ENCODE measurements around the gene VPS4A. TPM values are rescaled to one million over a fixed set of nuclear protein-coding genes. Genes with fewer than 3 reads are reported as not detected.

The VPS4A gene
- polyA plus RNA-seq, 3 donors, result 18.2 to 25.7 (median 21.8) TPM

DNA sequence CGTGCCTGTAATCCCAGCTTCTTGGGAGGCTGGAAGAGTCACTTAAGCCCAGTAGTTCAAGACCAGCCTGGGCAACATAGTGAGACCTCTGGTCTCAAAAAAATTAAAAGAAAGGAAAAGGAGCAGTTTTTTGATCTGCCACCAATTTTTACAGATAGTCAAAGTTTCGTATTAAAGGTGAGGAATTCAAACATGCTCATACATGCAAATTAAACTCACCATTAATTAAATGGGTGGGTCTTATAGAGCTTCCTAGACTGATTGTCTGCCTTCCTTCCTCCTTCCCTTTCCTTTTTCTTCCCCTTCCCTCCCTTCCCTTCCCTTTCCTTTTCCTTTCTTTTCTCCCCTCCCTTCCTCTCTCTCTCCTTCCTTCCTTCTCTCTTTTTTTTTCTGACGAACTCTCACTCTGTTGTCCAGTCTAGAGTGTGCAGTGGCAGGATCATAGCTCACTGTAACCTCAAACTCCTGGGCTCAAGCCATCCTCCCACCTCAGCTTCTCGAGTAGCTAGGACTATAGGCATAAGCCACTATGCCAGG is 36.4 kb upstream of the VPS4A start:
- no peak overlapping the region for H3K4me3 Mint-ChIP-seq

DNA sequence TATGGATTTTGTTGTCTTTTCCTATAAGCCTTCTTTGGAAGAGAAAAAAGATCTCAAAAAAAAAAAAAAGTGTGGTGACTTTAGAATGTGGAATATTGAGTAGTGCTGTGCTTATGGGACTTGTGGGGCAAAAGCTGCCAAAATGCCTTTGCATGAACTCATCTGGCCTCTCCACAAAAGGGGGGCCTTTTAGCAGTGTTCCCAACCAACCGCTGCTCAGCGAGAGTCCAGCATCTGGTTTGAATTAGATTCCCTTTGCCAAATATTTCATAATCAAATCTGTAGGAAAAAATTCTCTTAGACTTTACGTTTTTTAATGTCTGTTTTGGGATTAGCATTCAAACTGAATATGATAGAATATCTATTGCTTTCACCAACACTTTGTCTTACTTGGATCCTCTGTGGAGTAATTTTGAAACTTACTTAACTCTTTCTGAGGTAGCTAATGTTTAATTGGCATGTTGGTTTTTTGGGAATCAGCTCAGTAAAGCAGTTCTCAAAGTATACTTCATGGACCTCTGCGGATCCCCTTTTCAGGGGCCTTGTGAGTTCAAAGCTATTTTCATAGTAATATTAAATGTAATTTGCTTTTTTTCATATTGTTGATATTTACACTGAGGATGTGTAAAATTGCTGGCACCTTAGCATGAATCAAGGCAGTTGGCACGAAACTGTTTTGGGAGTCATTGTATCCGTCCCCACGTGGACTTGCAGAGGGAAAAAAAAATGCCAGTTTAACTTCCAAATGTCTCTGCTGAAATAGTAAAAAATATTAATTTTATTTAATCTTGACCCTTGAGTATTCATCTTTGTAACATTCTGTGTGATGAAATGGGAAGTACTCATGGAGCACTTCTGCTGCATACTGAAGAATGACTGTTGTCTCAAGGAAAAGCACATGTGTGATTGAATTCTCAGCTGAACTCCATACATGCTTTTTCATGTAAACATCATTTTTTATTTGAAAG is 34.7 kb upstream of the VPS4A start:
- WGBS (ENCODE audit: insufficient coverage), result no CpG with 5 or more reads among the region's 7 CpGs
- Mint-ChIP-seq H3K4me3 (no peak overlapping the region), H3K27ac (no peak overlapping the region), H3K27me3 (ENCODE audit: low read depth in 3 of 3) (peaks cover 4 to 27% (median 22%) of the 10 kb centered on the region in 3 donors), H3K36me3 (no peaks in the 10 kb centered on the region), H3K9me3 (peaks cover 0 to 6% (median 0%) of the 10 kb centered on the region in 7 donors), H3K4me1 (peaks cover 2% of the 10 kb centered on the region)
- intact Hi-C loops (cut with micrococcal nuclease), result no loop called here
- H3K4me3 ChIP-seq (replicated peaks in 1 of 3; ENCODE audit: low read depth in 2 of 3, low read length in 3 of 3), result no peak overlapping the region
- no peaks in the 10 kb centered on the region for H3K79me2 ChIP-seq (ENCODE audit: insufficient read depth, low read length)
- peaks cover 0 to 3% of the 10 kb centered on the region in 2 donors for H3K27me3 ChIP-seq (ENCODE audit: control insufficient read depth in 2 of 2, insufficient read depth in 2 of 2, low read length in 2 of 2)
- H3K4me1 ChIP-seq (ENCODE audit: control insufficient read depth in 1 of 2, insufficient read depth in 2 of 2, low read length in 2 of 2), result no peaks in the 10 kb centered on the region
- DNase-seq, result no peak
- H3K4me2 ChIP-seq (replicated peaks; ENCODE audit: extremely low read depth, low read length, poor library complexity, severe bottlenecking), result no peak overlapping the region
- TF ChIP-seq, protein P1, sequence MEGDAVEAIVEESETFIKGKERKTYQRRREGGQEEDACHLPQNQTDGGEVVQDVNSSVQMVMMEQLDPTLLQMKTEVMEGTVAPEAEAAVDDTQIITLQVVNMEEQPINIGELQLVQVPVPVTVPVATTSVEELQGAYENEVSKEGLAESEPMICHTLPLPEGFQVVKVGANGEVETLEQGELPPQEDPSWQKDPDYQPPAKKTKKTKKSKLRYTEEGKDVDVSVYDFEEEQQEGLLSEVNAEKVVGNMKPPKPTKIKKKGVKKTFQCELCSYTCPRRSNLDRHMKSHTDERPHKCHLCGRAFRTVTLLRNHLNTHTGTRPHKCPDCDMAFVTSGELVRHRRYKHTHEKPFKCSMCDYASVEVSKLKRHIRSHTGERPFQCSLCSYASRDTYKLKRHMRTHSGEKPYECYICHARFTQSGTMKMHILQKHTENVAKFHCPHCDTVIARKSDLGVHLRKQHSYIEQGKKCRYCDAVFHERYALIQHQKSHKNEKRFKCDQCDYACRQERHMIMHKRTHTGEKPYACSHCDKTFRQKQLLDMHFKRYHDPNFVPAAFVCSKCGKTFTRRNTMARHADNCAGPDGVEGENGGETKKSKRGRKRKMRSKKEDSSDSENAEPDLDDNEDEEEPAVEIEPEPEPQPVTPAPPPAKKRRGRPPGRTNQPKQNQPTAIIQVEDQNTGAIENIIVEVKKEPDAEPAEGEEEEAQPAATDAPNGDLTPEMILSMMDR (IDR thresholded peaks at IDR 0.05), result no peak
- no peaks in the 10 kb centered on the region for H3K36me3 ChIP-seq (replicated peaks in 1 of 2; ENCODE audit: control insufficient read depth in 1 of 2, insufficient read depth in 2 of 2, low read length in 2 of 2)
- H3K27ac ChIP-seq (ENCODE audit: low read depth in 1 of 2, low read length in 2 of 2), result no peak overlapping the region
- no peak overlapping the region for H3K9ac ChIP-seq (ENCODE audit: insufficient read depth, low read length, poor library complexity, severe bottlenecking)
- no peaks in the 10 kb centered on the region for H4K20me1 ChIP-seq (ENCODE audit: insufficient read depth, low read length)
- no peak overlapping the region for H2AFZ ChIP-seq (ENCODE audit: insufficient read depth, low read depth, low read length, poor library complexity, severe bottlenecking)
- no peaks in the 10 kb centered on the region for H3K9me3 ChIP-seq (replicated peaks in 1 of 2; ENCODE audit: control insufficient read depth in 1 of 2, insufficient read depth in 1 of 2, low read length in 2 of 2)

More for the DNA sequence above, 36.4 kb upstream of the VPS4A start:
- Histone ChIP-seq H3K9me3 (replicated peaks in 1 of 2; ENCODE audit: control insufficient read depth in 1 of 2, insufficient read depth in 1 of 2, low read length in 2 of 2) (no peaks in the 10 kb centered on the region), H4K20me1 (ENCODE audit: insufficient read depth, low read length) (no peaks in the 10 kb centered on the region), H3K9ac (ENCODE audit: insufficient read depth, low read length, poor library complexity, severe bottlenecking) (no peak overlapping the region), H3K27me3 (ENCODE audit: control insufficient read depth in 2 of 2, insufficient read depth in 2 of 2, low read length in 2 of 2) (peaks cover 0 to 3% of the 10 kb centered on the region in 2 donors), H2AFZ (ENCODE audit: insufficient read depth, low read depth, low read length, poor library complexity, severe bottlenecking) (no peak overlapping the region), H3K4me2 (replicated peaks; ENCODE audit: extremely low read depth, low read length, poor library complexity, severe bottlenecking) (no peak overlapping the region), H3K4me3 (replicated peaks in 1 of 3; ENCODE audit: low read depth in 2 of 3, low read length in 3 of 3) (no peak overlapping the region), H3K36me3 (replicated peaks in 1 of 2; ENCODE audit: control insufficient read depth in 1 of 2, insufficient read depth in 2 of 2, low read length in 2 of 2) (no peaks in the 10 kb centered on the region), H3K4me1 (ENCODE audit: control insufficient read depth in 1 of 2, insufficient read depth in 2 of 2, low read length in 2 of 2) (no peaks in the 10 kb centered on the region), H3K79me2 (ENCODE audit: insufficient read depth, low read length) (no peaks in the 10 kb centered on the region), H3K27ac (ENCODE audit: low read depth in 1 of 2, low read length in 2 of 2) (no peak overlapping the region)
- TF ChIP-seq, protein P1 (IDR thresholded peaks at IDR 0.05), result no peak
- Mint-ChIP-seq H3K27ac (no peak overlapping the region), H3K9me3 (no peaks in the 10 kb centered on the region), H3K27me3 (ENCODE audit: low read depth in 3 of 3) (peaks cover 4 to 29% (median 22%) of the 10 kb centered on the region in 3 donors), H3K36me3 (peaks cover 3% of the 10 kb centered on the region in 2 donors), H3K4me1 (peaks cover 2% of the 10 kb centered on the region)
- intact Hi-C loops (cut with micrococcal nuclease), result no loop called here
- WGBS (ENCODE audit: insufficient coverage), result 100% methylated on average over 1 of the region's 4 CpGs
- DNase-seq, result no peak

Measured in CD14-positive monocyte (primary cell).